Hepatocyte (in vitro differentiated cells): ENCODE measurements around the gene DCAF11. TPM values are rescaled to one million over a fixed set of nuclear protein-coding genes. Genes with fewer than 3 reads are reported as not detected.

Source experiments
- DNase-seq: peaks from one replicate; pipeline ENCODE4 v3.0.0-alpha.2; 2016; ENCODE audit warnings: low spot score
- H2AFZ ChIP-seq: fragments of 200-600 bp; sonication (generic); 2 replicates; pipeline ENCODE4 v1.6.0; 2016; ENCODE audit warnings: antibody characterized with exemption, mild to moderate bottlenecking
- H3K27ac ChIP-seq: fragments of 200-600 bp; sonication (generic); 2 replicates; pipeline ENCODE4 v1.5.1; 2016; ENCODE audit warnings: mild to moderate bottlenecking
- H3K27me3 ChIP-seq: fragments of 200-600 bp; sonication (generic); 2 replicates; pipeline ENCODE4 v1.6.1; 2016
- H3K36me3 ChIP-seq: fragments of 200-600 bp; sonication (generic); replicated peaks from 2 replicates; pipeline ENCODE4 v1.5.1; 2016; ENCODE audit warnings: low read depth; ENCODE audit not compliant: insufficient read depth
- H3K4me1 ChIP-seq: fragments of 200-600 bp; sonication (generic); 2 replicates; pipeline ENCODE4 v1.5.1; 2016; ENCODE audit warnings: mild to moderate bottlenecking, moderate library complexity; ENCODE audit not compliant: insufficient read depth
- H3K4me2 ChIP-seq: fragments of 200-600 bp; sonication (generic); 2 replicates; pipeline ENCODE4 v1.6.0; 2016
- H3K4me3 ChIP-seq: fragments of 200-600 bp; sonication (generic); 2 replicates; pipeline ENCODE4 v1.5.1; 2016; ENCODE audit warnings: mild to moderate bottlenecking
- H3K79me2 ChIP-seq: fragments of 200-600 bp; sonication (generic); 2 replicates; pipeline ENCODE4 v1.6.0; 2017; ENCODE audit warnings: mild to moderate bottlenecking
- H3K9me2 ChIP-seq: fragments of 200-600 bp; sonication (generic); replicated peaks from 2 replicates; pipeline ENCODE4 v1.6.0; 2017; ENCODE audit warnings: mild to moderate bottlenecking; ENCODE audit not compliant: insufficient read depth
- H3K9me3 ChIP-seq: fragments of 200-600 bp; sonication (generic); 2 replicates; pipeline ENCODE4 v1.5.1; 2016; ENCODE audit warnings: low read depth, mild to moderate bottlenecking
- H4K20me1 ChIP-seq: fragments of 200-600 bp; sonication (generic); 2 replicates; pipeline ENCODE4 v1.6.0; 2016; ENCODE audit warnings: mild to moderate bottlenecking; ENCODE audit not compliant: insufficient read depth, poor library complexity, severe bottlenecking
- CTCF ChIP-seq: fragments of 200-600 bp; sonication (generic); IDR thresholded peaks from 2 replicates; pipeline ENCODE4 v1.5.1; 2016; ENCODE audit warnings: antibody characterized with exemption, mild to moderate bottlenecking; ENCODE audit not compliant: poor library complexity
- EZH2 ChIP-seq: fragments of 200-600 bp; sonication (generic); IDR thresholded peaks from 2 replicates; pipeline ENCODE4 v1.6.1; 2016; ENCODE audit warnings: antibody characterized with exemption, mild to moderate bottlenecking, borderline replicate concordance
- EZH2phosphoT487 ChIP-seq: fragments of 200-600 bp; sonication (generic); IDR thresholded peaks from one replicate; pipeline ENCODE4 v1.6.1; 2018; ENCODE audit warnings: antibody characterized with exemption, mild to moderate bottlenecking, low read depth, moderate library complexity; ENCODE audit not compliant: unreplicated experiment, severe bottlenecking
- WGBS: methylation state at CpG from one replicate; pipeline ENCODE4 v1.1.6; 2016; ENCODE audit warnings: low lambda C conversion rate; ENCODE audit errors: missing lambda C conversion rate; 5-methylcytosine and 5-hydroxymethylcytosine counted together
- polyA plus RNA-seq: library from polyadenylated mRNA; unstranded; fragments of >200 nt; fragmentation: Nextera tagmentation; extraction: Ambion mirVana; gene quantifications from 2 replicates; pipeline ENCODE4 v1.2.1, GENCODE V29; 2016
- total RNA-seq: library from RNA; depleted of rRNA; stranded (reverse); fragments of >200 nt; gene quantifications from 2 replicates; pipeline ENCODE4 v1.2.3, GENCODE V29; 2014

The DCAF11 gene
- total and polyA plus RNA-seq, 2 experiments from 2014 or later = 55.6 to 78.9 TPM

GRCh38 chr14:24130717-24131548 is 16.4 kb downstream of the DCAF11 start:
- no peaks in the 10 kb centered on the region for H3K36me3 ChIP-seq
- 64% methylated on average over 7 of the region's 7 CpGs for WGBS
- no peak overlapping the region for H3K4me3 ChIP-seq
- H3K27me3 ChIP-seq = no peaks in the 10 kb centered on the region
- no peaks in the 10 kb centered on the region for H4K20me1 ChIP-seq
- H3K9me2 ChIP-seq = no peaks in the 10 kb centered on the region
- H3K9me3 ChIP-seq = no peaks in the 10 kb centered on the region
- TF ChIP-seq EZH2phosphoT487 = no peak
- DNase-seq = no peak
- H3K4me2 ChIP-seq = no peak overlapping the region
- no peaks in the 10 kb centered on the region for H3K4me1 ChIP-seq
- H3K79me2 ChIP-seq = no peaks in the 10 kb centered on the region
- no peak overlapping the region for H2AFZ ChIP-seq
- no peak overlapping the region for H3K27ac ChIP-seq

GRCh38 chr14:24131549-24131966 is 17.0 kb downstream of the DCAF11 start:
- no peak for TF ChIP-seq CTCF
- no peak for TF ChIP-seq EZH2phosphoT487
- TF ChIP-seq EZH2 = no peak
- no peak for DNase-seq
- Histone ChIP-seq H3K27ac (no peak overlapping the region), H3K9me2 (no peaks in the 10 kb centered on the region), H3K79me2 (peaks cover 5% of the 10 kb centered on the region), H3K4me2 (no peak overlapping the region), H3K9me3 (no peaks in the 10 kb centered on the region), H2AFZ (no peak overlapping the region), H3K4me3 (no peak overlapping the region), H3K27me3 (no peaks in the 10 kb centered on the region), H4K20me1 (no peaks in the 10 kb centered on the region), H3K4me1 (peaks cover under 1% of the 10 kb centered on the region), H3K36me3 (no peaks in the 10 kb centered on the region)
- WGBS = 89% methylated on average over 9 of the region's 15 CpGs

- Histone ChIP-seq H3K9me3 (no peaks in the 10 kb centered on the region), H4K20me1 (no peaks in the 10 kb centered on the region), H3K27ac (no peak overlapping the region), H3K79me2 (peaks cover 12% of the 10 kb centered on the region), H3K9me2 (no peaks in the 10 kb centered on the region), H3K36me3 (no peaks in the 10 kb centered on the region), H3K27me3 (no peaks in the 10 kb centered on the region), H3K4me3 (no peak overlapping the region), H2AFZ (no peak overlapping the region), H3K4me1 (peaks cover 6% of the 10 kb centered on the region), H3K4me2 (no peak overlapping the region)
- WGBS = 88% methylated on average over 20 of the region's 24 CpGs
- TF ChIP-seq EZH2 (no peak), EZH2phosphoT487 (no peak), CTCF (no peak)
- no peak for DNase-seq
These were observed 17.6 kb downstream of the DCAF11 start for GRCh38 chr14:24132061-24132685.

GRCh38 chr14:24132976-24133375 is 18.4 kb downstream of the DCAF11 start:
- Histone ChIP-seq H3K4me3 (no peak overlapping the region), H4K20me1 (no peaks in the 10 kb centered on the region), H3K36me3 (no peaks in the 10 kb centered on the region), H3K27me3 (no peaks in the 10 kb centered on the region), H3K79me2 (peaks cover 20% of the 10 kb centered on the region), H3K4me1 (peaks cover 7% of the 10 kb centered on the region), H3K4me2 (no peak overlapping the region), H3K9me3 (no peaks in the 10 kb centered on the region), H2AFZ (no peak overlapping the region), H3K9me2 (no peaks in the 10 kb centered on the region), H3K27ac (no peak overlapping the region)
- WGBS = 100% methylated on average over 2 of the region's 2 CpGs
- DNase-seq = no peak
- no peak for TF ChIP-seq EZH2phosphoT487
- no peak for TF ChIP-seq CTCF
- no peak for TF ChIP-seq EZH2
